SW480 (cell line): ENCODE results near the gene STKLD1.
"Not testable (repeated sequence)": the region's sequence is repeated elsewhere in the genome, so short reads cannot be mapped to it uniquely, and the experiment has no call there.

Experiments used
- DNase-seq: peaks from one replicate; pipeline ENCODE4 v3.0.0-alpha.2; 2016; ENCODE audit warnings: low spot score

The STKLD1 gene

GRCh38 chr9:133375724-133376654 is at the start of gene STKLD1, which contains the start of gene SURF4:
Gene STKLD1, plus strand, starts transcription at chr9:133376366. Its CDS starts 108 bp downstream, at chr9:133376474.
Gene SURF4, minus strand, starts transcription at chr9:133376060. Its CDS starts 91 bp downstream, at chr9:133375969.
- DNase-seq: peak; percentile 92

DNA sequence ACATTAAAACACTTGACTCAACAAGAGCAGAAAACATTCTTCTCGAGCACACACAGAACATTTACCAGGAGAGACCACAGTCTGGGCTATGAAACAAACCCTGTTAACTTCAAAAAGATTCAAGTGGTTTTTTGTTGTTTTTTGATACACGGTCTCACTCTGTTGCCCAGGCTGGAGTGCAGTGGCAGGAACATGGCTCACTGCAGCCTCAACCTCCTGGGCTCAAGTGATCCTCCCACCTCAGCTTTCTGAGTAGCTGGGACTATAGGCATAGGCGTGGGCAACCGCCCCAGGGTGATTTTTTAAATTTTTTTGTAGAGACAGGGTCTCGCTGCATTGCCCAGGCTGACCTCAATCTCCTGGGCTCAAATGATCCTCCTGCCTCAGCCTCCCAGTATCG is 49.1 kb upstream of the STKLD1 start:
- not testable (repeated sequence) for DNase-seq

DNA sequence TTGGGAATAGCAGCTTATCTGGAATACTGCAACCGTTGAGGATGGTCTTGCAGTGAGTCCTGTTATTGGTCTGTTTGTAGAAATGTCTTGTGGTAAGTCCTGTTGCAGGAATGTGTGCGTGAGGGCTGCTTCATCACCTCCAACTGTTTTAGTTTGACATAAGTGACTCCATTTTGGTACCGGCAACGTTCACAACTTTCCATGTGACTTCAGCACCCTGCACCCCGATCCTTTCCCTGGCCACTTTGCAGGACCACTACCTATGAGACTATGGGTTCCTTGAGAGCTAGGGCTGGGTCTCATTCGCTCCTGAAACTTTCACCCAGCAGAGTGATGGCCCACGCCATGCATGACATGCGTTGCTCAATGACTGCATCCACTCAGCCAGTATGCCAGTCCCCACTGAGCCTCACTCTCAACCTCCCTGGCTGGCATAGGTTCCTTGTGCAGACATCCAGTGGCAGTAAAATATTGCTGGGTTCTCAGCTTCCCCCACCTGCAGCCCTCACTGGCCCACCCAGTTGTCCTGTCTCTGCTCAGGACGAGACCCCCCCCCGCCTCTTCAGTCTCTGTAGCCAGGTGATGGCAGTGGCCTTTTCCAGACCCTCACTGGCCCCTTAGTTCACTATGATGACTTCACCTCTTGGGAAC is 48.2 kb upstream of the STKLD1 start:
- DNase-seq: no peak

GRCh38 chr9:133329306-133330156 is 46.6 kb upstream of the STKLD1 start:
- peak; percentile 36 for DNase-seq

DNA sequence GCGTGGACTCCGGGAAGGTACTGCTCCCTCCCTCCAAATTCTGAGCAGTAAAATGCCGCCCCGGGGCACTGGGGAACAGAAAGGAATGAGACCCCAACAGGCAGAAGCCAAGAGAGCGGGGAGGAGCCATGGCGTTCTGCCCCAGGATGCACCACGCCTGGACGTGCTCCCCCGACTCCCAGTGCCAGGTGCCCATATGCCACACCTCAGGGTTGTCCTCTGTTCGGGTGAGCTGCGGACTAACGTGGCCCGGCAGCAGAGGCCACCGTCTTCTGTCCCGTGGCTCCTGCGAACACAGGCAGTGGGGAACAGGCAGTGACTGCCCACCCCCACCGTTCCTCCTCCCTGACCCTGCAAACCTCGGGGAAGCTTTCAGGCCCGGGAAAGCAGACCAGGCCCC is 44.9 kb upstream of the STKLD1 start:
- DNase-seq: no peak

DNA sequence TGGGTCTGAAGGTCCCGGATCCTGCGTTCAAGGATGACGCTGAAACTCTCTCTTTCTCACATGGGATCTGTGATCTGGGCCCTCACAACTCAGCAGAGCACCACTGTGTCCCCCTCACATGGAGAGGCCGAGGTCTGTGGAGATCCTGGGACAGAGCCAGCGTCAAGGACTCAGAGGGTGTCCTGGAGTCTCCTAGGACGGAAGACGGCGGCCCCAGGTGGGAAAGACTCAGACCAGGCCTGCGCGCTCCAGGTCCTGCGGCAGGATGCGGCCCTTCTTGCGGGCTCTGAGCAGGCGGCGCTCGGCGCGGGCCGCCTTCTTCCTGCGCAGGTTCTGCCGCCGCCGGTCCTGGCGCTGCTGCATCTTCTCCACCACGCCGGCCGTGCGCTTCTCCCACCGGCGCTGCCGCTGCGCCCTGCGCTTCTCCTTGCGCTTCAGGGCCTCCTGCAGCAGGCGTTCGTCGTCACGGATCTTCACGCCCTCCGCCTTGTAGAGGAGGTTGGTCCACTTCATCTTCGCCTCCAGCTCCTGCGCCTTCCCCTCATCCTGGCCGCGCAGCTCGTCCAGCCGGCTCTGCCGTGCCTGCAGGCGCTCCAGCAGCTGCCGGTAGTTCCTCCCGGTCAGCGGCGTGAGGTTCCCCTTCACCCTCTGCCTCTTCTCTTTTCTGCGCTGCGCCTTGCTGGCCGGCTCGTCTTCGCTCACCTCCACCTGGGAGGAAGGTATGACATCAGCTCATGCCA is 44.4 kb upstream of the STKLD1 start:
- DNase-seq: no peak

DNA sequence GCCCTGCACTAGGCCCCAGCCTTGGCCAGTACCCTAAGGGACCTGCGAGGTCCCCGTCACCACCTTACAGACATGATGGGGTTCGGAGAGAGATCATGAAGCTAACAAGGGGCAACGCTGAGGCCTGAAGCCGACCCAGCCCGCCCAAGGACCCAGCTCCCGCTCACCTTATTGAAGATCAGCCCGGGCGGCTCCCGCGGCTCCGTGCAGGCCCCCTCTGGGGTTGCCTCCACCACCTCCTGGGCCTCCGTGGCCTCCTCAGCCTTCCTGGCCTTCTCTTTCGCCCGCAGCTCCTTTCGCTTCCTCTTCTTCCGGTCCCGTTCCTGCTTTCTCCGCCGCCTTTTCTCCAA is 43.8 kb upstream of the STKLD1 start:
- no peak for DNase-seq

DNA sequence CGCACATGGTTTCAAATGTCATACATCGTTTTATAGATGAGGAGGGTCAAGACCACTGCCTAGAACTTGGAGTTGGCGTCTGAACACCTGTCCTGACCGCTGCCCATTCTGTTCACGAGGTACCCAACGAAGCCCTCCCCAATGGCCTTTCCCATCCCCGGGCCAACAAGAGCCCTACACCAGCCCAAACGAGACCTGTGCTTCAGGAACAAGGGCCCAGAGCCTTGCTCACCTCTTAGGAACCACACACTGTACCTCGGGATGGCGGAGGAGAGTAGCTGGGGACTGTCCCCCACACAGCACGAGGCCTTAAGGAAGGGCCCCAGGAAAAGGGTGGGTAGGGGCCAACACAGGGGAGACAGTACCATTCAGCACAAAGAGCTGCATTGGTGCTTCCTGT is 43.2 kb upstream of the STKLD1 start:
- no peak for DNase-seq

DNA sequence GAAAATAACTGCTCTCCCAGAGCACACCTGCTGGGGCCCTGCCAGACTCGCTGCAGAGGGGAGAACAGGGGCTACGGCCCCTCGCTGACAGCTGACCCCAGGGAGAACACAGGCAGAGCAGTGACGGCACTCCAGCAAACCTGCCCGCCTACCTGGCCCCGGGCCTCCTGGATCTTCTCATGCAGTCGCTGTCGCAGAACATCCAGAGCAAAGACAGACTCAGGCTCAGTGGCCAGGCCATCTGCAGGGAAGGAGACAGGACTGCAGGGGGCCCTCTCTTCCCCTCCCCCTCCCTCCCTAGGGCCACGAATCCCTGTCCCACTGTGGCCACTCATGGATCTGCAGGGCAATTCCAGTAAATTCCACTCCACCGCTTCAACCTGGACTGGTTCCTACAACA is 42.6 kb upstream of the STKLD1 start:
- no peak for DNase-seq

DNA sequence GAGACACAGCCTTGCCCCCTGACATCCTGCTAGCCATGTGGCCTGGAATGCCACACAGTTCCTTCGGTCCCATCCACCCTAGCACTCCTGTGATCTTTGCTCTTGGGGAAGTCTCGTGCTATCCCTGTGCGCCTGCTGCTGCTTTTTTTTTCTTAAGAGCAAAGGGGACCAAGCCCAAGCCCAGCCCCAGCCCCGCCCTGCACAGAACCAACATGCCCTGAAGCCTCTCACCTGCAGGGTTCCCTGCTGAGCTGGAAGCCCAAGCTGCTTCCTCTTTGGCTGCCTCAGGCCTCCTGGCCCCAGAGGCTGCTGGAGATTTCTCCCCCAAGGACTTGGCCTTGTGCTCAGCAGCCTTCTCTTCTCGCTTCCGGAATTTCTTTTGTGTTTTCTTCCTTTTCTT is 42.0 kb upstream of the STKLD1 start:
- DNase-seq: no peak

DNA sequence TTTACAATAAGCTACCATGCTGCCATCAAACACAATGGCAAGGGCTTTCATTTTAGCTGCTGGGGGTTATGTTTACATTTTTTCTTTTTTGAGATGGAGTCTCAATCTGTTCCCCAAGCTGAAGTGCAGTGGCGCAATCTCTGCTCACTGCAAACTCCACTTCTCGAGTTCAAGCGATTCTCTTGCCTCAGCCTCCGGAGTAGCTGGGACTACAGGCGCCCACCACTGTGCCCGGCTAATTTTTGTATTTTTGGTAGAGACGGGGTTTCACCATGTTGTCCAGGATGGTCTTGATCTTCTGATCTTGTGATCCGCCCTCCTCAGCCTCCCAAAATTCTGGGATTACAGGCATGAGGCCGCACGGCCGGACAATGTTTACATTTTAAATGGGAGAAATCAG is 41.3 kb upstream of the STKLD1 start:
- not testable (repeated sequence) for DNase-seq

- DNase-seq: peak; percentile 90
Measured at GRCh38 chr9:133335924-133336811, 40.0 kb upstream of the STKLD1 start, which contains the start of gene SURF6. Gene SURF6, minus strand, starts transcription at chr9:133336188. Its CDS starts 56 bp downstream, at chr9:133336132.

- DNase-seq: no peak
Measured at GRCh38 chr9:133339641-133340040, 36.5 kb upstream of the STKLD1 start.

- DNase-seq: no peak
Measured at GRCh38 chr9:133340256-133340655, 35.9 kb upstream of the STKLD1 start.

- no peak for DNase-seq
Measured at GRCh38 chr9:133340916-133341315, 35.2 kb upstream of the STKLD1 start.

DNA sequence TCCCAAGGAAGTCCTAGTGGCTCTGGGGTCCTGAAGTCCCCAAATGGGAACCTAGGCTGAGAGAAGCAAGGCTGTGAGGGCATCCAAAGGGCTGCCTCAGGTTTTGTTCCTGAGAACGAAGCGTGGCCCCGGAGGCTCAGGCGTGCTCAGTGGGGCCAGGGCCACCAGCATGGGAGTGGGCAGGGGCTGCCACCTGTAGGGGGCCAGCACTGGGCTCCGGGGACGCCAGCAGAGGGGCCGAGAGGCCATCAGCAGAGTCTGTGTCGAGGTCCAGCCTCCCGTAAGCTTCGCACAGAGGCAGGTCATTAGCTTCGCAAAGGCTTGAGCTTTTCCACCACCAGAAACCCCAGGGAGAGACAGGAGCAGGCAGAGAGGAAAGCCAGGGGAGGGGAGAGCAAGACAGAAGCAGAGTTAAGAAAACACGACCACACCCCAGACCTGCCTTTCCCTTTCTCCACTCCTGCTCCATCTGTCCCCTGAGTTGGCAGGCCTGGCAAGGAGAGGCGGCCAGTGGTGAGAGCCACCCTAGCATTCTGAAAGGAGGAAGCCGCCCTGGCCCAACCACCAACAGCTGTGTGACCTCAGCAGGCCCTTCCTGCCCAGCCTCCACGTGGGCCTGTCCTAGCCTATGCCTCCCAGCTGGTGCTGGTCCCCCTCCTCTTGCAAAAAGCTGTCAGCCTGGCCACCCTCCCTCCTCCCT is 34.6 kb upstream of the STKLD1 start:
- DNase-seq: no peak

- DNase-seq: no peak
Measured at GRCh38 chr9:133342069-133342406, 34.1 kb upstream of the STKLD1 start.

DNA sequence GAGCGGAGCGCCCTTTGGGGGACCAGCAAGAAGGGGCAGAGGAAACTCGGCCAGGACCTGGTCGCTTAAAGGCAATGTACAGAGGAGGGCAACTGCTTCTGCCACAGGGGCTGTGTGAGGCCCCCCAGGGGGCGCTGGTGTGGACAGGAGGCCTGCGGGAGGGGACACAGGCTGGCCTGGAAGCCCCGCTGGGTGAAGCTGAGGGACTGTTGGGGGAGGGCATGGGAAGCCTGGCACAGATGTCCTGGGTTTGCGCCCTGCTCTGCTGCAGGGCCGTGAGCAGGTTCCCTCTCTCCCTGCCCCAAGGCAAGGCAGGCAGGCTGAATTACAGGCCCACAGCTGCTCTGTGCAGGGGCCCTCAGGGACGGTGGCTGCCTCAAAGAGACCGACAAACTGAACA is 33.6 kb upstream of the STKLD1 start:
- DNase-seq: no peak

GRCh38 chr9:133344071-133344470 is 32.1 kb upstream of the STKLD1 start:
- DNase-seq: no peak

DNA sequence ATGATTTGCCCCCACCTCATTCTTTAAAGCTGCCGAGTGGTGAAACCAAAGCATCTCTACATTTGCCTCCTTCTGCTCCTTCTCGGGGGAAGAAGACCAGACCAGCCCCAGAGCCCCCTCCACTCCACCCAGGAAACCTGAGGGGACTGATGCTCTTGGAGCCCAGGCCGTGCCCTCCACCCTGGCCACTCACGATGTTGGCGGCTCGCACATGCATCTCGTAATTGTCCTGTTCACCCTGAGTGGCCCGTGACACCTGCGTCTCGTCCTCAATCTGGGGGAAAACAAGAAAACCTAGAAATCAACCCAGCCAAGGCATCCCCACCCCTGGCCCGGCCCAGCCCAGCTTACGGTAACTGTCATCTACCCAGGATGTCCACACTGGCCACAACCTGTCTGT is 31.2 kb upstream of the STKLD1 start:
- no peak for DNase-seq
